ENCODE measurements around the gene EVA1B. TPM values are rescaled to one million over a fixed set of nuclear protein-coding genes. Genes with fewer than 3 reads are reported as not detected.
A peak's percentile ranks its signal among the peaks of the same experiment; 100 is the strongest.

EVA1B gene
- total and polyA plus RNA-seq, 2 of the 13 experiments (the other 11 are each of a cell fraction or from before 2014, with no cell fraction given) = 3.9 to 6.6 TPM

DNA sequence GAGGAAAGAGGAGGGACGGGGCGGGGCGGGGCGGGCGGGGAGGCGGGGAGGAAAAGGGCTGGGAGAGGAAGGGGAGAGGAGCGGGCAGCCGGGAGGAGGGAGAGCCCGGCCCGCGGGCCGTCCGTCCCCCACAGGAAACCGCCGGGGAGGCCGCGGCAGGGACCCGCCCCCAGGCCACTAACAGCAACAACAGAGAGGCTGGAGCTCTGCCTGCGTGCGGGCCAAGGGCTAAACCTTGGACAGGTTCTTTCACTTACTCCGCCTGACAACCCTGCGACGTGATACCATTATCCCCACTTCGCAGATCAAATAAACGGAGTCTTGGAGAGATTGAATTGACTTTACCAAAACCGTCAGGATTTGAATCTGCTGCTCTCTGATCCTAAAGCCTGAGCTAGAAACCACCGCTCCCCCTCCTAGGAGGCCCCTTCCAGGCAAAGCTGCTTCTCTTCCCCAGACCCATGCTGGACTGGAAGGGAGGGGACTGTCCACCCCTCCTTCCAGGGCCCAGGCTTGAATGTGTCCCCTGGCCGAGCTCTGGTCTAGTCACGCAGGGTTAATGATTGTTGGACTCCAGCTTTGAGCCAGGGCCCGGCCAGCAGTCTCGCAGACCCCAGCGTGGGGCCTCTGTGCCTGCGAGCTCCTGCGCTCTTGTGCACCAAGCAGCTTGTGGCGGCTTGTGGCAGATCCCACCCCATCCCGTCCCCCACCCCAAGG, at the start of gene EVA1B (continued):
- TF ChIP-seq, protein P1, sequence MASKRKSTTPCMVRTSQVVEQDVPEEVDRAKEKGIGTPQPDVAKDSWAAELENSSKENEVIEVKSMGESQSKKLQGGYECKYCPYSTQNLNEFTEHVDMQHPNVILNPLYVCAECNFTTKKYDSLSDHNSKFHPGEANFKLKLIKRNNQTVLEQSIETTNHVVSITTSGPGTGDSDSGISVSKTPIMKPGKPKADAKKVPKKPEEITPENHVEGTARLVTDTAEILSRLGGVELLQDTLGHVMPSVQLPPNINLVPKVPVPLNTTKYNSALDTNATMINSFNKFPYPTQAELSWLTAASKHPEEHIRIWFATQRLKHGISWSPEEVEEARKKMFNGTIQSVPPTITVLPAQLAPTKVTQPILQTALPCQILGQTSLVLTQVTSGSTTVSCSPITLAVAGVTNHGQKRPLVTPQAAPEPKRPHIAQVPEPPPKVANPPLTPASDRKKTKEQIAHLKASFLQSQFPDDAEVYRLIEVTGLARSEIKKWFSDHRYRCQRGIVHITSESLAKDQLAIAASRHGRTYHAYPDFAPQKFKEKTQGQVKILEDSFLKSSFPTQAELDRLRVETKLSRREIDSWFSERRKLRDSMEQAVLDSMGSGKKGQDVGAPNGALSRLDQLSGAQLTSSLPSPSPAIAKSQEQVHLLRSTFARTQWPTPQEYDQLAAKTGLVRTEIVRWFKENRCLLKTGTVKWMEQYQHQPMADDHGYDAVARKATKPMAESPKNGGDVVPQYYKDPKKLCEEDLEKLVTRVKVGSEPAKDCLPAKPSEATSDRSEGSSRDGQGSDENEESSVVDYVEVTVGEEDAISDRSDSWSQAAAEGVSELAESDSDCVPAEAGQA (IDR thresholded peaks at IDR 0.05; ENCODE audit: low read depth) = no peak
- TF ChIP-seq, protein P1 (CRISPR knock-in tag; IDR thresholded peaks at IDR 0.05; ENCODE audit: borderline replicate concordance) = no peak
- TF ChIP-seq TAF1 (CRISPR knock-in tag; IDR thresholded peaks at IDR 0.05) (peak; percentile 70), ZNF20 (CRISPR knock-in tag; IDR thresholded peaks at IDR 0.05) (no peak), ZNF24 (IDR thresholded peaks at IDR 0.05) (no peak; the same call in 1 of the 2 replicates), SATB2 (CRISPR knock-in tag; IDR thresholded peaks at IDR 0.05) (no peak), ZMAT5 (CRISPR knock-in tag; IDR thresholded peaks at IDR 0.05; ENCODE audit: borderline replicate concordance, low read depth) (no peak), ZSCAN20 (CRISPR knock-in tag; IDR thresholded peaks at IDR 0.05; ENCODE audit: borderline replicate concordance) (peak; percentile 12; the same call in 1 of the 2 replicates), ZBTB1 (CRISPR knock-in tag; IDR thresholded peaks at IDR 0.05; ENCODE audit: borderline replicate concordance) (no peak), ZNF205 (CRISPR knock-in tag; IDR thresholded peaks at IDR 0.05) (no peak), KAT2B (IDR thresholded peaks at IDR 0.05; ENCODE audit: borderline replicate concordance, low read depth, low read length) (no peak), AKAP8 (CRISPR knock-in tag; IDR thresholded peaks at IDR 0.05) (peak; percentile 96), ARID5B (CRISPR knock-in tag; IDR thresholded peaks at IDR 0.05) (peak; percentile 43), TFAP4 (IDR thresholded peaks at IDR 0.05; ENCODE audit: borderline replicate concordance, low read depth) (peak; percentile 55; the same call in 1 of the 2 replicates), GTF2F1 (IDR thresholded peaks at IDR 0.05; ENCODE audit: low read length) (no peak), TIGD3 (CRISPR knock-in tag; IDR thresholded peaks at IDR 0.05; ENCODE audit: borderline replicate concordance) (no peak), MEIS2 (CRISPR knock-in tag; IDR thresholded peaks at IDR 0.05) (peak; percentile 42; the same call in 1 of the 2 replicates)
